Measurements from ENCODE around the gene TUBA4A.

GRCh38 chr2:219290381-219291171 lies 36.9 kb upstream of the TUBA4A start:
- TF ChIP-seq CTCF (IDR thresholded peaks at IDR 0.05; ENCODE audit: insufficient read depth, low read depth, low read length) (no peak), EZH2 (IDR thresholded peaks at IDR 0.05; ENCODE audit: insufficient read depth, low read length) (no peak)

All from astrocyte (in vitro differentiated cells and primary cell).